ENCODE data around the gene SLC5A10. TPM values are rescaled to one million over a fixed set of nuclear protein-coding genes. Genes with fewer than 3 reads are reported as not detected.

Gene SLC5A10
- total RNA-seq, 1 donor from 2014 or later, result not detected

Other genes starting within 250 kb of the SLC5A10 start
- not detected in 2 replicates for gene FBXW10, start 208.1 kb upstream of the SLC5A10 start, total RNA-seq
- gene TVP23B, start 171.0 kb upstream of the SLC5A10 start, total RNA-seq, result 31.4 and 37.5 TPM in 2 replicates
- gene PRPSAP2, start 94.0 kb upstream of the SLC5A10 start, total RNA-seq, result 70.6 and 76.4 TPM in 2 replicates
- gene FAM83G, start 52.6 kb downstream of the SLC5A10 start, total RNA-seq, result 14.0 and 15.3 TPM in 2 replicates
- gene GRAP, start 94.8 kb downstream of the SLC5A10 start, total RNA-seq, result 9.4 and 10.9 TPM in 2 replicates
- 5.2 and 5.3 TPM in 2 replicates for gene GRAPL, start 175.4 kb downstream of the SLC5A10 start, total RNA-seq